Uterine smooth muscle cell (primary cell): Measurements from ENCODE around the gene GDA. TPM values are rescaled to one million over a fixed set of nuclear protein-coding genes. Genes with fewer than 3 reads are reported as not detected.

Experiments
- total RNA-seq: library from RNA; depleted of rRNA; stranded (reverse); fragments of >200 nt; gene quantifications from 2 replicates; pipeline ENCODE4 v1.2.3, GENCODE V29; 2014

The GDA gene
- total RNA-seq: 0.11 TPM in 1 of 2 replicates, not detected in the other

DNA sequence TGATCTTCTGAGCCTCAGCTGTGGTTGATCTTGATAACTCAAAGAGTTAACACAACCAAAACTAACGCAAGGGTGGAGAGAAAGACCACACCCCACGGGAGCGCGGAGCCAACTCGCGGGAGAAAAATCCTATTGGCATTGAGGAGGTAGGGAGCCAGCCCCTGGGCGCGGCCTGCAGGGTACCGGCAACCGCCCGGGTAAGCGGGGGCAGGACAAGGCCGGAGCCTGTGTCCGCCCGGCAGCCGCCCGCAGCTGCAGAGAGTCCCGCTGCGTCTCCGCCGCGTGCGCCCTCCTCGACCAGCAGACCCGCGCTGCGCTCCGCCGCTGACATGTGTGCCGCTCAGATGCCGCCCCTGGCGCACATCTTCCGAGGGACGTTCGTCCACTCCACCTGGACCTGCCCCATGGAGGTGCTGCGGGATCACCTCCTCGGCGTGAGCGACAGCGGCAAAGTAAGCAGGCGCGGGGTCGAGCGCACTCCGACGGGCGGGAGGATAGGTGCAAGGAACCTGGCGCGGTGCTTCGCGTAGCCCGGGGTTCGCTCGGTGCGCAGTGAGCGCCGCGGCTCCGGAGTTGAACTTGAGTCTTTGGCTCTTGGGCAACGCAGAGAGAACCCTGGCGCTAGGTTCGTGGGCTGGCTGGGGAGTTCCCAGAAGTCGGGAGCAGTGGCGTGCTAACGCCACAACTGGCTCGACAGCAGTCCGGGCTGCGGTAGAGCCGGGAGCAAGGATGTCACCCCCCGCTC, at the start of gene GDA:
Gene GDA (plus strand): TSS at position 210 of the 745 bp plus-strand sequence. CDS start 120 bp downstream, at position 330.

Other genes starting within 250 kb of the GDA start
- 26.2 and 37.0 TPM in 2 replicates for gene ABHD17B, start 238.2 kb upstream of the GDA start, total RNA-seq
- gene C9orf85, start 237.8 kb upstream of the GDA start, total RNA-seq: 11.6 and 17.4 TPM in 2 replicates
- not detected in 2 replicates for gene C9orf57, start 88.8 kb upstream of the GDA start, total RNA-seq
- gene ZFAND5, start 215.8 kb downstream of the GDA start, total RNA-seq: 96.8 and 113 TPM in 2 replicates